GM10248 (cell line): ENCODE data around the gene SMOC2.

Experiments used
- CTCF ChIA-PET: fragments of 300-600 bp; sonication (Branson Sonifier 250); formaldehyde crosslinking; extraction: SDS; loops from one replicate; lab custom pipeline; 2021; ENCODE audit warnings: antibody characterized with exemption; lab: Yijun Ruan, JAX
- POLR2A ChIA-PET: fragments of 350-650 bp; sonication (Branson Sonifier 250); formaldehyde crosslinking; extraction: SDS; loops from one replicate; lab custom pipeline; 2020; ENCODE audit warnings: antibody characterized with exemption; lab: Yijun Ruan, JAX
- DNase-seq: peaks from one replicate; pipeline ENCODE4 v3.0.0; 2012; ENCODE audit errors: extremely low spot score
- TF ChIP-seq, protein P1 (sequence below): IDR thresholded peaks from 2 replicates; pipeline ENCODE4 v1.5.1; 2012; ENCODE audit warnings: mild to moderate bottlenecking, low read depth; ENCODE audit errors: extremely low read depth, missing control alignments, control extremely low read depth

The SMOC2 gene

GRCh38 chr6:168681748-168682147 lies 240.8 kb downstream of the SMOC2 start:
- POLR2A ChIA-PET: no interaction called here
- no peak for DNase-seq
- CTCF ChIA-PET: no interaction called here
- TF ChIP-seq, protein P1, sequence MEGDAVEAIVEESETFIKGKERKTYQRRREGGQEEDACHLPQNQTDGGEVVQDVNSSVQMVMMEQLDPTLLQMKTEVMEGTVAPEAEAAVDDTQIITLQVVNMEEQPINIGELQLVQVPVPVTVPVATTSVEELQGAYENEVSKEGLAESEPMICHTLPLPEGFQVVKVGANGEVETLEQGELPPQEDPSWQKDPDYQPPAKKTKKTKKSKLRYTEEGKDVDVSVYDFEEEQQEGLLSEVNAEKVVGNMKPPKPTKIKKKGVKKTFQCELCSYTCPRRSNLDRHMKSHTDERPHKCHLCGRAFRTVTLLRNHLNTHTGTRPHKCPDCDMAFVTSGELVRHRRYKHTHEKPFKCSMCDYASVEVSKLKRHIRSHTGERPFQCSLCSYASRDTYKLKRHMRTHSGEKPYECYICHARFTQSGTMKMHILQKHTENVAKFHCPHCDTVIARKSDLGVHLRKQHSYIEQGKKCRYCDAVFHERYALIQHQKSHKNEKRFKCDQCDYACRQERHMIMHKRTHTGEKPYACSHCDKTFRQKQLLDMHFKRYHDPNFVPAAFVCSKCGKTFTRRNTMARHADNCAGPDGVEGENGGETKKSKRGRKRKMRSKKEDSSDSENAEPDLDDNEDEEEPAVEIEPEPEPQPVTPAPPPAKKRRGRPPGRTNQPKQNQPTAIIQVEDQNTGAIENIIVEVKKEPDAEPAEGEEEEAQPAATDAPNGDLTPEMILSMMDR: no peak

DNA sequence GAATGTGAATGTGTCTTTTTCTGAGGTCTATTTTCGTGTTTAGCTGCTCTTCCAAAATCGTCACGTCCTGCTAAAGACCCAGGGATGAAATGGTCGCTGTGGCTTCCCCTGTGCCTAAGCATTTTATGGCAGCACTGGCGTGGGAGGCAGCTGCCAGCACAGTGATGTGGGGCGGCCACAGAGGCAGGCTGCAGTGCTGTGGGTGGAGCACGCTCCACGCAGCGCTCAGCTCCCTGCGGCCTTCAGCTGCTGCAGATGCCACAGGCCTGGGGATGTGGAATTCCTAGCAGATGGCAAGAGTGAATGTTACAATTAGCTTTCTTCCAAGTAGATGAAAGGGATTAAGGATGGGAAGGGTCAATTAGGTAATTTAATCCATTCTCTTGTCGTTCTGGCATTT lies 242.6 kb downstream of the SMOC2 start:
- TF ChIP-seq, protein P1: no peak
- ChIA-PET CTCF (no interaction called here), POLR2A (no interaction called here)
- DNase-seq: no peak

DNA sequence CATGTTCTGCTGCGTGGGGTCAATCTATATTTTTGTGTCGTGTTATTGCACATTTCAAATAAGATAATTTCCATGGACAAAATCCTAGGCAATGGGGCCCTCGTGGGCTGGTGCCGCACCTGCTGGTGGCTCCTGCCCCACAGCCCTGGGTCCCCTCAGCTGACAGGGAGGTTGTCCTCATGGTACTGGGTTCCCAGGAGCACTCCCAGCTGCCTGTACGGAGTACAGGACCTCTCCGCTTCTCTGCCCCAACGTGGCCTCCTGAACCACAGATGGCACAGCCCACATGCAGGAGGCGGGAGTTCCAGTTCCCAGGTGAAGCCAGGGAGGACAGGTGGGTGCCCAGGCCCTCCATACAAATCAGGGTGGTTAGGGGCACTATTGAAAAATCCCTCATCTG lies 243.5 kb downstream of the SMOC2 start:
- POLR2A ChIA-PET: no interaction called here

DNA sequence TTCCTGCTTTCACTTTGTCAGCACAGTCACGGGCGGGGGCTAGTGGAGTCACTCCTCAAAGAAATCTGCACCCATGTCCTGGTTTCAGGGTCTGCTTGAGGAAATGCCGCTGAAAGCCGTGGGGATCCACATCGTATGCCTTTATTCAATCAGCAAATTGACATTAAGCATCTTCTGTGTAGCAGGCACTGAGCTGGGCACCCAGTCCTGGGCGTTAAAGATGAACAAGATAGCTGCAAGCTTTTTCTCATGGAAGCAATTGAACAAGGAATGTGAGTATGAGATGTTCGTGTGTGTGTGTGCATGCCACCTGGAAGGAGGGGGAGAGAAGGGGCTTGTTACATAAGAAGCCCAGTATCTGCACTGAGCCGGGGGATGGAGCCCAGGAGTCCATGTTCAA lies 243.9 kb downstream of the SMOC2 start:
- POLR2A ChIA-PET: no interaction called here
- TF ChIP-seq, protein P1: no peak
- DNase-seq: no peak
- CTCF ChIA-PET: no interaction called here

More for the DNA sequence above, 243.5 kb downstream of the SMOC2 start:
- CTCF ChIA-PET: no interaction called here
- no peak for DNase-seq
- TF ChIP-seq, protein P1: no peak

DNA sequence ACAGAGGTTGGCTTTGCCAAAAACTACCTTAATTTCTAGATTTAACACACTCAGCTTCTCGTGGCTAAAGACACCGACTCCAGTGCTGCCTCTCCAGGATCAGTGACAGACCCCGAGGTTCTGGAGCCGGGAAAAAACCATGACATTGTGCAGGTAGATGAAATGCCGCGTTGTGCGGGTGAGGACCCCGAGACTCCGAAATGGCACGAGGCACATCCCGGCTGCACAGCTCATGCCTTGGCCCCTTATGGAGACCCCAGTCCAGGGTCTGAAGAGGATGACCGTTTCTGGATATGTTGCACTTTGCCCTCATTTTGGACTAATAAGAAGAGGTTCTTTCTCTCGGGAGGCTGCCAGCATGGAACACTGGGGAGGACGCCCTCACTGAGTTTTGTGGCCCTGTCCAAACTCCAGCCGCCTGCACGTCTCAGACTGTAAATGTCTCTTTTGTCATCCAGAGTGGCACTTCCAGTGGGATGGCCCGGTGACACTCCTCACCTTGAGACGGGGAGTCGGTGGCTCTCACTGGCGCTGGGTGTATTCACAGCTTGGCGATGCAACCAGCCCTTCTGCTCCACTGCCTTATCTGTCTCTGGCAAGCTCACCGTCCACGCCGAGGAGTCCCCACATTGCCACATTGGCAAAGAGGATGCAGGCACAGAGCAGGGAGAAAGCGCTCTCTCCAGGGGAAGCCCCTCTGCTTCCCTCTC lies 245.2 kb downstream of the SMOC2 start:
- TF ChIP-seq, protein P1: no peak
- CTCF ChIA-PET: interaction anchor here (1.7 kb wide), 1 partner anchor 10 kb away, joined by 3 read pairs; no protein-coding TSS in a partner anchor
- no peak for DNase-seq
- POLR2A ChIA-PET: no interaction called here

DNA sequence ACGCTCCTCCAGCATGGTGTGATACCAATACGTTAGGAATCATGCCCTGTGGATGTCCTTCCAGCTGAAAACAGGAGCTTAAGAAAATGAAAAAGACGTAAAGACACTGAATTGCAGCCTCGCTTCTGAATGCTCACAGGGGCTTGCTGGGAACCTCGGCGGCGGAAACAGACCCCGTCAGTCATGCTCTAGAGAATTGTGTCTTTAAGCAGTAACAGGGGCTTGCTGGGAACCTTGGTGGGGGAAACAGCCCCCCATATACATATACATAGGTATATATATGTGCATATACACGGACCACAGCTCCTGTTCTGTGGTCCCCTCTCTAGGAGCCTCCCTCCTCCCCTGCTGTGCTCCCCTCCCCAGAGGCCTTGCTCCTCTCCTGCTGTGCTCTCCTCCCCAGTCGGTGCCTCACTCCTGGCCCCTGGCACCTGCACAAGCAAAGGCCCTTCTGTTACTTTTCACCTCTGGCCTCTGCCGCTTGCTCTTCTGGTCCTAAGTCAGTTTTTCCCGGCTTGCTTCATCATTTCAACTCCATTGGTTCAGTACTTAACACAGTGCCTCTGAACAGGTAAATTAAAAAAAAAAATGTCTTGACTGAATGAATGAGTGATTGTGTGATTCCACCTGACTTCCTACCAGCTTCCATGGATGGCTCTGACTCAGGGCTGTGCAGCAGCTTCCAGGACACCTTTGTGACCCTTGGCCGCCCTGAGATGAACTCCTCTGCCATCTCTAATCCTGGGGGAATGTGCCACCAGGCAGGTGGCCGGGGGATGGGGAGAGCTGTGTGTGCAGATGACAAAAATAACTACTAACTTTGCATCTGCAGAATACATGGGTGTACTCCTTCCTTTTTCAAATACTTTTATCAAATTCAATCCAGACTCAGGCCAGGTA lies 246.1 kb downstream of the SMOC2 start:
- TF ChIP-seq, protein P1: no peak
- POLR2A ChIA-PET: no interaction called here
- DNase-seq: no peak
- CTCF ChIA-PET: interaction anchor here (1.7 kb wide), 1 partner anchor 9 kb away, joined by 3 read pairs; no protein-coding TSS in a partner anchor
